HepG2 (cell line): ENCODE results near the gene SUMO4. TPM values are rescaled to one million over a fixed set of nuclear protein-coding genes. Genes with fewer than 3 reads are reported as not detected.

ENCODE experiments used
- FOXK2 ChIP-seq: fragments of 450-650 bp; IDR thresholded peaks from 2 replicates; pipeline ENCODE4 v1.6.1; 2016
- HDAC2 ChIP-seq: sonication (generic); formaldehyde crosslinking; IDR thresholded peaks from 2 replicates; pipeline ENCODE4 v1.4.0; 2020; ENCODE audit warnings: missing genetic modification reagents
- HNF4G ChIP-seq, 2 experiments: sonication (generic) in 1 of 2; formaldehyde crosslinking in 1 of 2; IDR thresholded peaks; 2 replicates each; pipeline versions ENCODE4 v1.4.0 to v1.6.1; 2011 to 2020; ENCODE audit warnings: borderline replicate concordance in 2 of 2, low read depth in 2 of 2, mild to moderate bottlenecking in 2 of 2, low read length in 1 of 2, missing genetic modification reagents in 1 of 2, moderate library complexity in 1 of 2
- KLF13 ChIP-seq: sonication (generic); formaldehyde crosslinking; IDR thresholded peaks from 2 replicates; pipeline ENCODE4 v1.4.0; 2020; ENCODE audit warnings: mild to moderate bottlenecking, missing genetic modification reagents
- NCOA2 ChIP-seq: sonication (generic); formaldehyde crosslinking; IDR thresholded peaks from 2 replicates; pipeline ENCODE4 v1.8.0; 2022; ENCODE audit warnings: inconsistent platforms
- ZNF143 ChIP-seq: sonication (generic); formaldehyde crosslinking; IDR thresholded peaks from 2 replicates; pipeline ENCODE4 v1.4.0; 2020; ENCODE audit warnings: missing genetic modification reagents
- ZNF709 ChIP-seq: sonication (generic); formaldehyde crosslinking; IDR thresholded peaks from 2 replicates; pipeline ENCODE4 v1.5.0; 2020; ENCODE audit warnings: mild to moderate bottlenecking, missing genetic modification reagents
- polyA plus RNA-seq, 8 experiments: library from polyadenylated mRNA; depleted of rRNA in 3 of 8; stranded (reverse) in 7 of 8; unstranded in 1 of 8; fragments of >200 nt; fragmentation: Illumina TruSeq in 4 of 8; extraction: Trizol in 4 of 8; gene quantifications; 2 replicates each; pipeline versions ENCODE4 v1.2.1 to v1.2.3, GENCODE V29; 2011 to 2016; ENCODE audit warnings: low read depth in 4 of 8, missing spikeins in 1 of 8, mixed read lengths in 1 of 8; ENCODE audit not compliant: insufficient read depth in 1 of 8
- total RNA-seq, 5 experiments: library from RNA; depleted of rRNA; stranded (reverse); fragments of >200 nt; fragmentation: Illumina TruSeq; extraction: Trizol; gene quantifications; 2 replicates each; pipeline ENCODE4 v1.2.3, GENCODE V29; 2016; ENCODE audit warnings: low read depth in 1 of 5
- TF ChIP-seq, protein P1 (sequence below): sonication (generic); formaldehyde crosslinking; IDR thresholded peaks from 2 replicates; pipeline ENCODE4 v1.5.0; 2020; ENCODE audit warnings: mild to moderate bottlenecking, missing genetic modification reagents, moderate library complexity
- TF ChIP-seq, protein P2 (sequence below): sonication (generic); formaldehyde crosslinking; IDR thresholded peaks from 2 replicates; pipeline ENCODE4 v1.4.0; 2020; ENCODE audit warnings: missing genetic modification reagents
- TF ChIP-seq, protein P3 (sequence below): sonication (generic); formaldehyde crosslinking; IDR thresholded peaks from one replicate; pipeline ENCODE4 v1.5.1; 2020; ENCODE audit warnings: mild to moderate bottlenecking, missing genetic modification reagents; ENCODE audit errors: not compliant biosample characterization
- TF ChIP-seq, protein P4 (sequence below): sonication (generic); formaldehyde crosslinking; IDR thresholded peaks from 2 replicates; pipeline ENCODE4 v1.4.0; 2020; ENCODE audit warnings: missing genetic modification reagents

The SUMO4 gene
- total and polyA plus RNA-seq, 2 of the 13 experiments (the other 11 are each of a cell fraction or from before 2014, with no cell fraction given) = 0.22 to 1.2 TPM

DNA sequence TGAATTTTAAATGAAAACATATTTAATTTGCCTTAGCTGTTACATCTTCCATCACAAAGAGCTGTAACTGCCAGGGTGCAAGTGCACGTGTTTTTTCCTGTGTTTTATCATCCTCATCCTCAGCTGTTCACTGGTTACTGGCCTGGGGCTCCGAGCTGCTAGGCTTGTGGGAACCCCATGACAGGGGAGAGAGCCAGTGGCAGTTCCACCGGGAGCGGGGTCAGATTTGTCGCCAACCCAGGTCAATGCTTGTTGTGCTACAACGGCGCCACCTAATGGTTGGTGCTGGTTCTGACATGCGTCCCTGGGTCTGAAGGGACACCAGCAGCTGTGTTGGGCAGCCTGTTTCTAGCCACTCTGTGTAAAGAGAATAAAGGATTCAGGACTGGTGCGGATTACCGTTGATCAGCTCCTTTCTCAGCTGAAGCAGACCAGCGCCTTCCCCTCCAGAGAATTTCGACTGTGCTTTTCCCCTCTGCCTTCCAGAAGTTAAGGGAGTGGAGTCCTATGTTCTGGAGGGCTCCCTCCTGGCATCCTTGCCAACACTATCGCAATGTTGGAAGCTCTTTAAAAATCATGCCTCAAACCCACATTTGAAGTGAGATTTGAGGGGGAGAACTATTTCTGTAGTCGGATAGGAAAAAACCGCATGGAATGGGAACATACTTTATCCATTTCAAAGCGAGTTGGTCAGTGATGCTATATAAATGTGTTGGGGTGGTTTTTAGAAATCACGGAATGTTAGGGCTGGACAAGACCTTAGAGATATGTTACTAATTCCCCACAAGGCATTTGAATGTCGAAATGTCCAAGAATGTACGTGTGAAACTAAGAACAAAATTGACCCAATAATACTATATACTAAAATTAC lies 32.1 kb downstream of the SUMO4 start (continued):
- TF ChIP-seq, protein P1, sequence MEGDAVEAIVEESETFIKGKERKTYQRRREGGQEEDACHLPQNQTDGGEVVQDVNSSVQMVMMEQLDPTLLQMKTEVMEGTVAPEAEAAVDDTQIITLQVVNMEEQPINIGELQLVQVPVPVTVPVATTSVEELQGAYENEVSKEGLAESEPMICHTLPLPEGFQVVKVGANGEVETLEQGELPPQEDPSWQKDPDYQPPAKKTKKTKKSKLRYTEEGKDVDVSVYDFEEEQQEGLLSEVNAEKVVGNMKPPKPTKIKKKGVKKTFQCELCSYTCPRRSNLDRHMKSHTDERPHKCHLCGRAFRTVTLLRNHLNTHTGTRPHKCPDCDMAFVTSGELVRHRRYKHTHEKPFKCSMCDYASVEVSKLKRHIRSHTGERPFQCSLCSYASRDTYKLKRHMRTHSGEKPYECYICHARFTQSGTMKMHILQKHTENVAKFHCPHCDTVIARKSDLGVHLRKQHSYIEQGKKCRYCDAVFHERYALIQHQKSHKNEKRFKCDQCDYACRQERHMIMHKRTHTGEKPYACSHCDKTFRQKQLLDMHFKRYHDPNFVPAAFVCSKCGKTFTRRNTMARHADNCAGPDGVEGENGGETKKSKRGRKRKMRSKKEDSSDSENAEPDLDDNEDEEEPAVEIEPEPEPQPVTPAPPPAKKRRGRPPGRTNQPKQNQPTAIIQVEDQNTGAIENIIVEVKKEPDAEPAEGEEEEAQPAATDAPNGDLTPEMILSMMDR = peak; percentile 100
- TF ChIP-seq FOXK2 = no peak
- TF ChIP-seq ZNF143 (CRISPR knock-in tag) = no peak
- TF ChIP-seq HDAC2 (CRISPR knock-in tag) = peak; percentile 43; the same call in 1 of the 2 replicates
- TF ChIP-seq, protein P2, sequence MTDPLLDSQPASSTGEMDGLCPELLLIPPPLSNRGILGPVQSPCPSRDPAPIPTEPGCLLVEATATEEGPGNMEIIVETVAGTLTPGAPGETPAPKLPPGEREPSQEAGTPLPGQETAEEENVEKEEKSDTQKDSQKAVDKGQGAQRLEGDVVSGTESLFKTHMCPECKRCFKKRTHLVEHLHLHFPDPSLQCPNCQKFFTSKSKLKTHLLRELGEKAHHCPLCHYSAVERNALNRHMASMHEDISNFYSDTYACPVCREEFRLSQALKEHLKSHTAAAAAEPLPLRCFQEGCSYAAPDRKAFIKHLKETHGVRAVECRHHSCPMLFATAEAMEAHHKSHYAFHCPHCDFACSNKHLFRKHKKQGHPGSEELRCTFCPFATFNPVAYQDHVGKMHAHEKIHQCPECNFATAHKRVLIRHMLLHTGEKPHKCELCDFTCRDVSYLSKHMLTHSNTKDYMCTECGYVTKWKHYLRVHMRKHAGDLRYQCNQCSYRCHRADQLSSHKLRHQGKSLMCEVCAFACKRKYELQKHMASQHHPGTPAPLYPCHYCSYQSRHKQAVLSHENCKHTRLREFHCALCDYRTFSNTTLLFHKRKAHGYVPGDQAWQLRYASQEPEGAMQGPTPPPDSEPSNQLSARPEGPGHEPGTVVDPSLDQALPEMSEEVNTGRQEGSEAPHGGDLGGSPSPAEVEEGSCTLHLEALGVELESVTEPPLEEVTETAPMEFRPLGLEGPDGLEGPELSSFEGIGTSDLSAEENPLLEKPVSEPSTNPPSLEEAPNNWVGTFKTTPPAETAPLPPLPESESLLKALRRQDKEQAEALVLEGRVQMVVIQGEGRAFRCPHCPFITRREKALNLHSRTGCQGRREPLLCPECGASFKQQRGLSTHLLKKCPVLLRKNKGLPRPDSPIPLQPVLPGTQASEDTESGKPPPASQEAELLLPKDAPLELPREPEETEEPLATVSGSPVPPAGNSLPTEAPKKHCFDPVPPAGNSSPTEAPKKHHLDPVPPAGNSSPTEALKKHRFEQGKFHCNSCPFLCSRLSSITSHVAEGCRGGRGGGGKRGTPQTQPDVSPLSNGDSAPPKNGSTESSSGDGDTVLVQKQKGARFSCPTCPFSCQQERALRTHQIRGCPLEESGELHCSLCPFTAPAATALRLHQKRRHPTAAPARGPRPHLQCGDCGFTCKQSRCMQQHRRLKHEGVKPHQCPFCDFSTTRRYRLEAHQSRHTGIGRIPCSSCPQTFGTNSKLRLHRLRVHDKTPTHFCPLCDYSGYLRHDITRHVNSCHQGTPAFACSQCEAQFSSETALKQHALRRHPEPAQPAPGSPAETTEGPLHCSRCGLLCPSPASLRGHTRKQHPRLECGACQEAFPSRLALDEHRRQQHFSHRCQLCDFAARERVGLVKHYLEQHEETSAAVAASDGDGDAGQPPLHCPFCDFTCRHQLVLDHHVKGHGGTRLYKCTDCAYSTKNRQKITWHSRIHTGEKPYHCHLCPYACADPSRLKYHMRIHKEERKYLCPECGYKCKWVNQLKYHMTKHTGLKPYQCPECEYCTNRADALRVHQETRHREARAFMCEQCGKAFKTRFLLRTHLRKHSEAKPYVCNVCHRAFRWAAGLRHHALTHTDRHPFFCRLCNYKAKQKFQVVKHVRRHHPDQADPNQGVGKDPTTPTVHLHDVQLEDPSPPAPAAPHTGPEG (CRISPR knock-in tag) = 0 out of 2 replicates have a peak, but pooled peaks have one; percentile 30
- no peak for TF ChIP-seq HNF4G (IDR thresholded peaks at IDR 0.05; ENCODE audit: borderline replicate concordance, low read depth, low read length)
- TF ChIP-seq HNF4G (CRISPR knock-in tag; IDR thresholded peaks at IDR 0.05; ENCODE audit: borderline replicate concordance, low read depth) = no peak
- TF ChIP-seq, protein P3, sequence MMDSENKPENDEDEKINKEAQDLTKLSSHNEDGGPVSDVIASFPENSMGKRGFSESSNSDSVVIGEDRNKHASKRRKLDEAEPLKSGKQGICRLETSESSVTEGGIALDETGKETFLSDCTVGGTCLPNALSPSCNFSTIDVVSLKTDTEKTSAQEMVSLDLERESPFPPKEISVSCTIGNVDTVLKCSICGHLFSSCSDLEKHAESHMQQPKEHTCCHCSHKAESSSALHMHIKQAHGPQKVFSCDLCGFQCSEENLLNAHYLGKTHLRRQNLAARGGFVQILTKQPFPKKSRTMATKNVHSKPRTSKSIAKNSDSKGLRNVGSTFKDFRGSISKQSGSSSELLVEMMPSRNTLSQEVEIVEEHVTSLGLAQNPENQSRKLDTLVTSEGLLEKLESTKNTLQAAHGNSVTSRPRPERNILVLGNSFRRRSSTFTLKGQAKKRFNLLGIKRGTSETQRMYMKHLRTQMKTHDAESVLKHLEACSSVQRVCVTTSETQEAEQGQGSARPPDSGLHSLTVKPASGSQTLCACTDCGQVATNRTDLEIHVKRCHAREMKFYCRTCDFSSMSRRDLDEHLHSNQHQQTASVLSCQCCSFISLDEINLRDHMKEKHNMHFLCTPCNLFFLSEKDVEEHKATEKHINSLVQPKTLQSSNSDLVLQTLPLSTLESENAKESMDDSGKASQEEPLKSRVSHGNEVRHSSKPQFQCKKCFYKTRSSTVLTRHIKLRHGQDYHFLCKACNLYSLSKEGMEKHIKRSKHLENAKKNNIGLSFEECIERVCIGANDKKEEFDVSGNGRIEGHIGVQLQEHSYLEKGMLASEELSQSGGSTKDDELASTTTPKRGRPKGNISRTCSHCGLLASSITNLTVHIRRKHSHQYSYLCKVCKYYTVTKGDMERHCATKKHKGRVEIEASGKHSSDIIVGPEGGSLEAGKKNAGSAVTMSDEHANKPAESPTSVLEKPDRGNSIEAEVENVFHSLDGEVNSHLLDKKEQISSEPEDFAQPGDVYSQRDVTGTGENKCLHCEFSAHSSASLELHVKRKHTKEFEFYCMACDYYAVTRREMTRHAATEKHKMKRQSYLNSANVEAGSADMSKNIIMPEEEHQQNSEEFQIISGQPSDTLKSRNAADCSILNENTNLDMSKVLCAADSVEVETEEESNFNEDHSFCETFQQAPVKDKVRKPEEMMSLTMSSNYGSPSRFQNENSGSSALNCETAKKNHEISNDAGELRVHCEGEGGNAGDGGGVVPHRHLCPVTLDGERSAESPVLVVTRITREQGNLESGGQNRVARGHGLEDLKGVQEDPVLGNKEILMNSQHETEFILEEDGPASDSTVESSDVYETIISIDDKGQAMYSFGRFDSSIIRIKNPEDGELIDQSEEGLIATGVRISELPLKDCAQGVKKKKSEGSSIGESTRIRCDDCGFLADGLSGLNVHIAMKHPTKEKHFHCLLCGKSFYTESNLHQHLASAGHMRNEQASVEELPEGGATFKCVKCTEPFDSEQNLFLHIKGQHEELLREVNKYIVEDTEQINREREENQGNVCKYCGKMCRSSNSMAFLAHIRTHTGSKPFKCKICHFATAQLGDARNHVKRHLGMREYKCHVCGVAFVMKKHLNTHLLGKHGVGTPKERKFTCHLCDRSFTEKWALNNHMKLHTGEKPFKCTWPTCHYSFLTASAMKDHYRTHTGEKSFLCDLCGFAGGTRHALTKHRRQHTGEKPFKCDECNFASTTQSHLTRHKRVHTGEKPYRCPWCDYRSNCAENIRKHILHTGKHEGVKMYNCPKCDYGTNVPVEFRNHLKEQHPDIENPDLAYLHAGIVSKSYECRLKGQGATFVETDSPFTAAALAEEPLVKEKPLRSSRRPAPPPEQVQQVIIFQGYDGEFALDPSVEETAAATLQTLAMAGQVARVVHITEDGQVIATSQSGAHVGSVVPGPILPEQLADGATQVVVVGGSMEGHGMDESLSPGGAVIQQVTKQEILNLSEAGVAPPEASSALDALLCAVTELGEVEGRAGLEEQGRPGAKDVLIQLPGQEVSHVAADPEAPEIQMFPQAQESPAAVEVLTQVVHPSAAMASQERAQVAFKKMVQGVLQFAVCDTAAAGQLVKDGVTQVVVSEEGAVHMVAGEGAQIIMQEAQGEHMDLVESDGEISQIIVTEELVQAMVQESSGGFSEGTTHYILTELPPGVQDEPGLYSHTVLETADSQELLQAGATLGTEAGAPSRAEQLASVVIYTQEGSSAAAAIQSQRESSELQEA (CRISPR knock-in tag) = peak; percentile 71
- no peak for TF ChIP-seq KLF13 (CRISPR knock-in tag)
- TF ChIP-seq, protein P4, sequence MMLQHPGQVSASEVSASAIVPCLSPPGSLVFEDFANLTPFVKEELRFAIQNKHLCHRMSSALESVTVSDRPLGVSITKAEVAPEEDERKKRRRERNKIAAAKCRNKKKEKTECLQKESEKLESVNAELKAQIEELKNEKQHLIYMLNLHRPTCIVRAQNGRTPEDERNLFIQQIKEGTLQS (CRISPR knock-in tag) = peak; percentile 60; the same call in 1 of the 2 replicates
- 0 out of 2 replicates have a peak, but pooled peaks have one; percentile 26 for TF ChIP-seq NCOA2 (CRISPR knock-in tag)
- no peak for TF ChIP-seq ZNF709
